Fibroblast of skin of right biceps (primary cell): Measurements from ENCODE around the gene JPT2.
"Not testable (repeated sequence)": the region's sequence is repeated elsewhere in the genome, so short reads cannot be mapped to it uniquely, and the experiment has no call there.

ENCODE experiments used
- DNase-seq: peaks from one replicate; pipeline ENCODE4 v3.0.0-alpha.2; 2013

Gene JPT2

GRCh38 chr16:1710811-1711507 is 32.9 kb downstream of the JPT2 start:
- DNase-seq = no peak

DNA sequence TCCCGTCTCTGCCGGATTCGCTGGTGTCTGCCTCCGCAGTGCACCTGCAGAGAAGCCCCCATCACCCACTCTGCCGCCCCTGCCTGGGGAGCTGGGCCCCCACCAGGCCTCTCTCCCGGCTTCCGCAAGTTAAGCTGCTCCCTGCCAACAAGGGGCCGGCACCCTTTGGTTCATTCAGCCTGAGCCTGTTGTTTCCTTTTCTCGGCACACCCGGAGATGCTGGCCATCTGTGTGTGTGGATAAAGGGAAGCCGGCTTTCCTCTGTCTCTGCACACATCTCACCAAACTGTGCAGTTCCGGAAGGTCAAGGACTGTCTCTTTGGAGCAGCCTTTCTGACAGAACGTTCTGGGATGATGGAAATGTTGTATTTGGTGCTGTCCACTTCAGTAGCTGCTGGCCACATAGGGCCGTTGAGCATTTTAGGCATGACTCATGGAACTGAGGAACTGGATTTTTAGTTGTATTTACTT is 34.7 kb downstream of the JPT2 start:
- no peak for DNase-seq

- no peak for DNase-seq
These were observed 35.3 kb downstream of the JPT2 start for GRCh38 chr16:1713331-1713730.

DNA sequence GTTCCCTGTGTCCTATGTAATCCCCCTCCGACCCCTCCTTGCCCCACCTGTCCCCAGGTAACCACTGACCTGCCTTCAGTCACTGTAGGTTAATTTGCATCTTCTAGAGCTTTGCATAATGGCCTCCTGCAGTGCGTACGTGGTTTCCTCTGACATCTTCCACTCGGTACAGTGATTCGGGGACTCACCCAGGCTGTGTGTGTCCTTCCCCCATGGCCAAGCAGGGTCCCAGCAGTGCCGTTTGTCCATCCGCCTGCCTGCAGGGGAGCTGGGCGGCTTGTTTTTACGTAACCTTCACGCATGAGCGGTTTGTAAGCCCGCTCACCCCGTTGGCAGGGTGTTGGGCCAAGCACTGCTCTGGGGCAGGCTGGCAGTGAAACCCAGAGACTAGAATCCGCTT is 35.9 kb downstream of the JPT2 start:
- DNase-seq = no peak

GRCh38 chr16:1715220-1715619 is 37.1 kb downstream of the JPT2 start:
- DNase-seq = no peak

- not testable (repeated sequence) for DNase-seq
These were observed 40.2 kb downstream of the JPT2 start for GRCh38 chr16:1718236-1718635.

DNA sequence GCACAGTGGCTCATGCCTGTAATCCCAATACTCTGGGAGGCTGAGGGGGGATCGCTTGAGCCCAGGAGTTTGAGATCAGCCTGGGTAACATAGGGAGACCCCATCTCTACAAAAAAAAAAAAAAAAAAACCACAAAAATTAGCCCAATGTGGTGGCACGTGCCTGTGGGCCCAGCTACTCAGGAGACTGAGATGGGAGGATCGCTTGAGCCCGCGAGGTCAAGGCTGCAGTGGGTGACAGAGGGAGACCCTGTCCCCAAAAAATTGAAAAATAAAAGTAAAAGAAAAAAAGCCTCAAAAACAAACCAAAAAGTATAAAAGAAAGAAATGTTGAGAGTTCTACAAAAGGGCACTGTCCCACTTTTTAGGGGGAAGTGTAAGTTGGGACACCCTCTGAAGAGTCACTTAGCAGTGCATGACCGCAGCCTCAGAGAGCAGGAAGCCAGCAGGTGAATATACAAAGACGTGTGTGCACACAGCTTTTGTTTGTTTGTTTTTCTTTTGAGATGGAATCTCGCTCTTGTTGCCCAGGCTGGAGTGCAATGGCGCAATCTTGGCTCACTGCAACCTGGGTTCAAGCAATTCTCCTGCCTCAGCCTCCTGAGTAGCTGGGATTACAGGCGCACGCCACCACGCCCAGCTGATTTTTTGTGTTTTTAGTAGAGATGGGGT is 41.6 kb downstream of the JPT2 start:
- DNase-seq = not testable (repeated sequence)

DNA sequence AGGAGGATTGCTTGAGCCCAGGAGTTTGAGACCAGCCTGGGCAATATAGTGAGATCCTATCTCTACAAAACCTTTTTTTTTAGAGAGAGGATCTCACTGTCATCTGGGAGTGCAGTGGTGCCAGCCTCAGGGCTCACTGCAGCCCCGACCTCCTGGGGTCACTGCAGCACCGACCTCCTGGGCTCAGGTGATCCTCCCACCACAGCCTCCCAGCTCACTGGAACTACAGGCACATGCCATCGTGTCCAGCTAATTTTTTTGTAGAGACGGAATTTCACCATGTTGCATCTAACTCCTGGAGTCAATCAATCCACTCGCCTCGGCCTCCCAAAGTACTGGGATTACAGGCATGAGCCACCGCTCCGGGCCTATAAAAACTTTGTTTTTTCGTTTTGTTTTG is 43.3 kb downstream of the JPT2 start:
- DNase-seq = no peak

DNA sequence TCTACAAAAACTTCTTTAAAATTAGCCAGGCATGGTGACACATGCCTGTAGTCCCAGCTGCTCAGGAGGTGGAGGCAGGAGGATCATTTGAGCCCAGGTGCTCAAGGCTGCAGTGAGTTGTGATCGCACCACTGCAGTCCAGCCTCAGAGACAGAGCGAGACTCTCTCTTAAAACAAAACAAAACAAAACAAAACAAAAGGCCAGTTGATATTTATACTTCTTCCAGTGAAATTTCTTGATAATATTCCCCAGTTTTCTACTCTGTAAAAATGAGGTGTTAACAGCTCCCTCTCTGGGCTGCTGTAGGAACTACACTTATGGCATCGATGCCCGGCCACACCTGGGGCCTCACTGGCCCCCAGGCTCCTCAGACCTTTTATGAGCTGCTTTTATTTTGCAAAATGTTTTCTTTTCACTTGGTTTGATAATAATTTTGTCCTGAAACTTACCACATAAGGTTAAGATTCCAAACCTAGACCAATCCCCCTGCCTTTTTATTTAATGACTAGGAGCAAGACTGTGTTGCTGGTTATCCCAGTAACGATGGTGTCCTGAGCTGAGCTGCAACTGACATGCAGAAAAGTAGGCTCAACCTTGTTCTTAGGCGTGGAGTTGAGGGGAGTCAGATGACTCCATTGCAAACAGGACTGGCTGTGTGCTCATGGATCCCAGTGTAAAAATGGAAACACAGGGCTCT is 45.5 kb downstream of the JPT2 start:
- peak; percentile 33 for DNase-seq

- DNase-seq = no peak
These were observed 46.4 kb downstream of the JPT2 start for GRCh38 chr16:1724491-1724890.

GRCh38 chr16:1726661-1727502 is 48.8 kb downstream of the JPT2 start:
- no peak for DNase-seq

DNA sequence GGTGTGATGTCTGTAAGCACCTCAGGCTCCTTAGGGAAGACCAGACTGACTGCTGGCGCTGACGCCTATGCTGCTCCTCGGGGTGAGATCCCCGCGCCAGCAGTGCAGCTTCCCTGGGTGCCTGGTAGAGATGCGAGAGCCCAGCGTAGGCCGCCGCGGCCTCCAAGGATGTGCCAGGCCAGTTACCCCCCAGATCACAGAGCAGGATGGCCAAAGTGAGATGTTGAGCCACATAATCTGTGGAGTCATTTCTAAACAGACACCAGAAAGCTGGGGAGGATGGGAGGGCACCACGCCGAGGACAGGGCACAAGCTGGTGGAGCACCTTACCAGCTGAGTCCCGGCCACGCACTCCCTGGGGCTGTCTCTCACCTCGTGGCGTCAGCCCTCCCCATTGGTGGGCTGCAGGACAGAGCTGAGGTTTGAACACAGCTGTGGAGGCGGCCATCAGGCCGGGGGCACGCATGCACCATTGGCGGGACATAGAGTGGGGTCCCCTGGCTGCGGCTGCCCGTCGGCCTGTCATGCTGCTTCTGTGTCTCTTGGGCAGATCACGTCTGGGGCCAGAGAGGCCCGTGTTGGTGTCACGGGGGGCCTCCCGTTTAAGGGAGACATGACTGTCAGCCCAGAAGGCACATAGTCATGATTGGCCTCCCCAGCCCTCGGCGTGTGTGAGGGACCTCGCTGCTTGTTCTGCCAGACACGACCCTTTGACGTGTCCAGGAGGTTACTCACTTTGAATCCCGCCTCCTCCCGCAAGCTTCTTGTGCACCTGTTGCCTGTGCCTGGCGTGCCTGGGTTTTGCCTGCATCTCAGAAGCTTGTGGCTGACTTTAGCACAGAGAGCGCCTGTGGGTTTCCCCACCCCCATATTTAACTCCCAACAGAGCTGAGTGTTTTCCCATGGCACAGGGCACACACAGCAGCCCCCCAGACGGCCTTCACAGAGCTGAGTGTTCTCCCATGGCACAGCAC is 49.9 kb downstream of the JPT2 start:
- no peak for DNase-seq

- no peak for DNase-seq
These were observed 50.9 kb downstream of the JPT2 start for GRCh38 chr16:1729026-1729425.

DNA sequence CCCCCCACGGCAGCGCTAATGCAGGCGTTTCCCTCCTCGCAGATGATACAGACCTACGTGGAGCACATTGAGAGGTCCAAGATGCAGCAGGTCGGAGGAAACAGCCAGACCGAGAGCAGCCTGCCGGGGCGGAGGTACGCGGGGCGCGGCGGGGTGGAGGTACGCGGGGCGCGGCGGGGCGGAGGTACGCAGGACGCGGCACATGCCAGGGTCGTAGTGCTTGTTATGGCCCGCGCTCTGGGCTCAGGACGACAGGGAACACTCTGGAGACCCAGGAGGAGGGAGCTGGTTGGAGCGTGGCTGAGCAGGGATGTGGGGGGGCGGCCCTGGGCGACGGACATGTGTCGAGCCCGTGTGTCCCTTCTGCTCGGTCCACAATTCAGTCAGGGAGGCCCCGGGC is 51.4 kb downstream of the JPT2 start:
- no peak for DNase-seq

DNA sequence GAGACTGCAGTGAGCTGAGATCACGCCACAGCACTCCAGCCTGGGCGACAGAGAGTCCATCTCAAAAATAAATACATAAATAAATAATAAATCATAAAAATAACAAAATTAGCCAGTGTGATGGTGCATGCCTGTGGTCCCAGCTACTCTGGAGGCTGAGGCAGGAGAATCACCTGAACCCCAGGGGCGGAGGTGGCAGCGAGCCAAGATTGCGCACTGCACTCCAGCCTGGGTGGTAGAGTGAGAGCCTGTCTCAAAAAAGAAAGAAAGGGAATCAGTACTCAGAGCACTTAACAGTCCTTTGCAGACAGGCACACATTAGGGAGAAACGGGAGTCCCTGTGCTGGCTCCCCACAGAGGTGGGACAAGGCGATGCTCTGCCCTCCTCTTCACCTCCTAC is 53.0 kb downstream of the JPT2 start:
- no peak for DNase-seq

- DNase-seq = no peak
These were observed 53.5 kb downstream of the JPT2 start for GRCh38 chr16:1731603-1732002.

- no peak for DNase-seq
These were observed 54.0 kb downstream of the JPT2 start for GRCh38 chr16:1732071-1732470.

GRCh38 chr16:1732551-1732987 is 54.5 kb downstream of the JPT2 start:
- DNase-seq = not testable (repeated sequence)

DNA sequence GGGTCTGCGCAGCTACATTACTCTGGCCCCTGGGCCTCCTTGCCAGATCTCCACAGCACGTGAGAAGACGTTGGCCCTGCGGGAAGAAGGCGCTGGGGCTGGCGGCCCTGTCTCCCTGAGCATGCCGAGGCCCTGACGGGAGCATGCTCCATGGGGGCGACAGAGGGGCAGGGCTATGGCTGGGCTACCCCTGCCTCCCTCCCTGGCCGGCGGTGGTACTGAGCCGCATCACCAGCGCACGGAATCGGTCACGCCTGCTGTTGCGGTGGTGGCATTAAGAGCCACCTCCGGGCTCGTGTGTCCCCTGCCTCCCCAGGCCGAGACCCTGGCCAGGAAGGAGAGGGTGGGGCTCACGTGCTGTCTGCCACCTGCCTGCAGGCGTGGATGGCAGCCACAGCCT is 56.0 kb downstream of the JPT2 start:
- DNase-seq = no peak

GRCh38 chr16:1734816-1735215 is 56.7 kb downstream of the JPT2 start:
- no peak for DNase-seq

DNA sequence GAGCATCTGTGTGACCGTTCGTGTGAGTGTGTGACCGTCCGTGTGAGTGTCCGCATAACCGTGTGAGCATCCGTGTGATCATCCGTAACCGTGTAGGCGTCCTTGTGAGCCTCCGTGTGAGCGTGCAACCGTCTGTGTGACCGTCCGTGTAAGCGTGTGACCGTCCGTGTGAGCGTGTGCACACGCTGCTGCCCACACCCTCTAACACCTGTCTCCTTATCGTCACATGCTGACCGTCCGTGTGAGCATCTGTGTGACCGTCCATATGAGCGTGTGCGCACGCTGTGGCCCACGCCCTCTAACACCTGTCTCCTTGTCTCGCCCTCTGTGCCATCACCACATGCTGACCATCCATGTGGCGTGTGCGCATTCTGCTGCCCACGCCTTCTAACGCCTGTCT is 62.2 kb downstream of the JPT2 start:
- DNase-seq = no peak
